C1 segment of cervical spinal cord (tissue), 14 donors: ENCODE results near the gene BRWD1.

Source experiments
- DNase-seq, 14 donors: peaks; one replicate each; lab custom pipeline; 2025; lab: John Stamatoyannopoulos, UW

The BRWD1 gene

GRCh38 chr21:39197448-39198233 is 115.8 kb downstream of the BRWD1 start:
- DNase-seq = no peak

DNA sequence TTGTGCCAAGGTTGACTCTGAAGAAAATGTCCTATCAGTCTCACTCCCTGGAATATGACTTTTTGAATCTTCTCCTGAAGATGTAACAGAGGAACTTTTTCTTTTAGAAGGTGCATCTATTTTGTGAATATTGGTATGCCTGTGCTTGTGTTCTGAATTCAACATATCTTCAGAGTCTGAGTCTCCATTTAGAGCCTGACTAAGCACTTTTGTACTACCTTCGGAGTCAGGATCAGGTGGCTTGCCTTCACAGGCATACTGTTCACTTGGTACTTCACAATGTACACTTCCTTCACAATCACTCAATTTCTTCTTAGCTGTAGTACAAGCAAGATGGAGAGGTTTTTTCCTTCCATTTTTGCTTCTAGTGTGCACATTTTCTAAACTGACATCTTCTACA is 116.6 kb downstream of the BRWD1 start:
- DNase-seq = no peak

DNA sequence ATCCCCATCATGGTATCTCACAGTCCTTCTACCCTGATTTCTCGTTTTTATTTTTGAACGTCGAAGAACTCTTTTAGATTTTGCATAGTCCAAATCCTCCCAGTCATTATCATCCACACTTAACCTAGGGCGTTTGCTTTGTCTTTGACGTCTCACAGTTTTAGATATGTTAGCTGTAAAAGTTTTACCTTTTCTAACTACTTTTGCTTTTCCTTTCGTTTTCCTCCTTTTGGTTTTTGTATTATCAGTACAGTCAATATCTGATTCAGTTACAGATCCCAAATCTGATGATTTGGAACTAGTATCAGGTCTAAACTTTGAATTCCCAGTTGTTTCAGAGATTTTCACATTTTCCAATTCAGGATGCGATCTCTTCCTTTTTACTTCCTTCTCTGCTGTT is 117.1 kb downstream of the BRWD1 start:
- DNase-seq = no peak

- DNase-seq = no peak
These were observed 120.1 kb downstream of the BRWD1 start for GRCh38 chr21:39193380-39193779.

- no peak for DNase-seq
These were observed 123.4 kb downstream of the BRWD1 start for GRCh38 chr21:39189857-39190604.

- DNase-seq = no peak
These were observed 124.8 kb downstream of the BRWD1 start for GRCh38 chr21:39188521-39189139.

DNA sequence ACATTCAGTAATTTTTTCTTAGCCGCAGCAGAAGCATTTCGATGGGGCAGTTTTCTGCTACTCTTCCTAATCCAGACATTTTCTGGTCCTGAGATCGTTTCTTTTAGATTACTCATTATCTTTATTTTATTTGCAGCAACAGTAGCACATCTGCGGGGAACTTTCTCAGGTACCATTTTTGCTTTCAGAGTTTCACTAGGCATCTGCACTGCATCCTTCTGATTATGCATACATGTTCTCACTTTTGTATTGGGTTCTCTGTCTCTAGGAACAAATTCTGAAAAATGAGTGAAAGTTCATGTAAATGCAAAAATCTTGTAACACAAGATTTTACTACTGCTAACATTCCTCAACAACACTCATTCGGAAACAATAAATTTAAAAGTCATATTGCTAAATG is 126.3 kb downstream of the BRWD1 start:
- no peak for DNase-seq

GRCh38 chr21:39186676-39187075 is 126.8 kb downstream of the BRWD1 start:
- DNase-seq = no peak

GRCh38 chr21:39185157-39185556 is 128.3 kb downstream of the BRWD1 start:
- DNase-seq = no peak

DNA sequence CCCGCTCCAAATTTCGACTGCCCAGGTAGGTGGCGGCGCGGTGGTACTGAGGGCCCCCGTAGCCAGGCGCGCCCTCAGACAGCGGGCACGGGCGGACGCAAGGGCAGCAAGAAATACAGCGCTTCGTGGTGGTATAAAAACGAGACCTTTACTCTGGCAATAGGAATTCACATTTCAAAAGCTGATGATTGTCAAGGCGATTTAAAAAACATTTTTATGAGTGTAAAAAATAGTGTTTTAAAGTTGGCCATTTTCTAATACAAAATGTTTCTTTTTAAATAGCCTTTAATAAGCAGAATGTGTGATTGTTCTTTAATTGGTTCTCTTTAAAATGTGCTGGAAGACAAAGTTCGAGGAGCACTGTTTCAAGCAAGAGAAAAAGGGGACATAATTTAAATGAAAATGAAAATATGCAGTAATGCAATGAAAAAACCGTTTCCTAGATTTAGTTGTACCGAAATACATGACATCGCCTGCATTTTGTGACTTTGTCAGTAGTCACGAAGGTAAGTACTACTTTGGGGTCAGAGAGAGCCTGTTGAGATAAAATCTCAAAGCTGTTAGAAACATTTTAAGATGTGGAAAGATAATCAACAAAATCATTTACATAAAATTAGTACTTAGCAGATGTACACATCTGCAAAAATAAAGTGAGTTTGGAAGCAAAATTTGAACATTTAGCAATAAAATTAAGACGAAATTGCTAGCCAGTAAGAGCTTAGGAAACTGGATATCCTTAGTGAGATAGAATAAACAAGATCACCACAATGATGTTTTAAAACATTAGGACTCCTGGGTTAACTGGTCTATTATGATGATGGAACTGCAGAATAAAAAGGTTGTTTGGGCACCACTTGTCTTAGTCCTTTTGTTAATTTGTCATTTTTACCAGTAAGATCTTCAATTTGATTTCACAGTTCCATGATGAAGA is 129.1 kb downstream of the BRWD1 start:
- peak in 1 of 14 donors; percentile 37 for DNase-seq

DNA sequence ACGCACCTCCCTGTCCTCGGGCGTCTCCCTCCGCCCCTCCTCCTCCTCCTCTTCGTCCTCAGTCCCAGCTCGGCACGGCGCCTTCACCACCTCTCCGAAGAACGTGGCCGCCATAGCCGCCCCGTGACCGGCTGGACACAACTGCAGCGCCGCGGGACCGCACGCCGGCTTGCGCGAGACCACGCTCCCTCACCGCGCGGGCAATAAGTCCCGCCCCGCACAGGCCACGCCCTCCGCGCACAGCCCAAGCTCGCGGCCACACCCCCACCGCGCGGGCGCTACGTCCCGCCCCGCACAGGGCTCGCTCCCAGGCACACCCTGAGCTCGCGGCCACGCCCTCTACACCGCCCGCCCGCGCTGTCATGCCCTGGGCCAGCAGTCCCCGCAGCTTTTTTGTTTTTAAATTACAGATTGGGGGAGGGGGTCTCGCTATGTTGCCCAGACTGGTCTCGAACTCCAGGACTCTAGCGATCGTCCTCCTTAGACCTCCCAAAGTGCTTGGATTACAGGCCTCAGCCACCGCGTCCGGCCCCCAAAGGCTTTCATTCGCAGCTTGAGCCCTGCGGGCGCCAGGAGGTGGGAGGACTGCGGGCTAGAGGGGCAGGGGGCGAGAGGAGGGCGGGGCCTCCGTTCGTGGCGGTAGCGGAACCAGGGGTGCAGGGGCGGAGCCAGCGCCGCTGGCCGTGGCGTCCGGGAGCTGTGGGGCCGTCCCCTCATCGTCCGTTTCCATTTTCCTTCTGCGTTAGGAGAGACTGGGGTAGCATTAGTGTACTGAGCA is 130.0 kb downstream of the BRWD1 start, which contains the start of gene PSMG1:
TSS of gene PSMG1 (minus strand) at position 180 of the 778 bp plus-strand sequence. CDS start at position 114, 66 bp downstream.
- peak; percentile 39 to 91 (median 83) for DNase-seq

DNA sequence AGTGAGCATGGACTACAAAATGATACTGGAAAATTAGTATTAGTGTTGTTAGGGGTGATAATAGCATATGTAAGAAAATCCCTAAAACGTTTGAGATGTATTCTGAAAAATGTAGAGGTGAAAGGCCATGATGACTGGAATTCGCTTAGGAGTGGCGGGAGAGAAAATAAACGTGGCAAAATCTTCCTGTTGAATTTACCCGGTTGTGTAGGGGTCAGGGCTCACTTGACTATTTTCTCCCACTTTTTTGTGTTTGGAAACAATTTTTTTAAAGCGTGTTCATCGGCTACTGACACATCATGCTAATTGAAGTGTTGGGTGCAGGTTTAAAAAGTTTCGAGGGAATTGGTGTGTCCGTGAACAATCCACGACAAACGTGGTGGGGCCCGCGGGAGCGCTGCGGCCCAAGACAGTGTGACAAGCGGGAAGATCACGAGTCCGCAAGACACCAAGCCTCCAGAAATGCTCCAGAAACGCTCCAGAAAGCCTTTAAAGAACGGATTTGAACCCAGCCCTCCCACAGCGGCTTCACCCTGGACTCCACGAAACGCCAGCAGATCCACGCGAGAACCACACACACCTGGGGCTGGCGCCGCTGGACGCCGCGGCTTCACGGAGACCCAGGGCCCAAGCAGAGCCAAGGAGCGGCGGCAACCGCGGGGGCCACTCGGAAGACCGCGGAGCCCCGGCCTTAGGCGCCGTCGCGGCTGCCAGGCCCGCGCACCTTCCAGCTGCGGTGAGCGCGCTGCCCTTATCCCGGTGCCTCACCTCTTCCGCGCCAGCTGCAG is 130.8 kb downstream of the BRWD1 start:
- peak in 10 of 14 donors; percentile 29 to 65 (median 36) for DNase-seq

DNA sequence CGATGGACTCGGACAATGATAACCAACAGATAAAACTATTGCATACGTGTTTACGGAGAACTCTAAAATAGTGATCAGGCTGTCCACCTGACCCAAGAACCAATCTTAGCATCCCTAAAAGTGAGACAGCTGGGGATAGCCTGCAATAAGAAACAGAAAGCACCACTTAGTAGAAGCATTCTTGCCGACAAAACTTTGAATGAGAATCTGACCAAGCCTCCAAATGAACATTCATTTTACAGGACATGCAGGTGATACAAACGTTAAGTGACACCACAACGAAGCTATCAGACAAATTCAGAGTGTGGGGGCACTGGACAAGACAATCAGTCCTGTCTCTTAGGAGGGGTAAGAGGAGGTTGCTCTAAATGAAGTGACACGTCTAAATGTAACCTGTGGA is 131.4 kb downstream of the BRWD1 start:
- DNase-seq = no peak

- no peak for DNase-seq
These were observed 132.1 kb downstream of the BRWD1 start for GRCh38 chr21:39181205-39181818.

DNA sequence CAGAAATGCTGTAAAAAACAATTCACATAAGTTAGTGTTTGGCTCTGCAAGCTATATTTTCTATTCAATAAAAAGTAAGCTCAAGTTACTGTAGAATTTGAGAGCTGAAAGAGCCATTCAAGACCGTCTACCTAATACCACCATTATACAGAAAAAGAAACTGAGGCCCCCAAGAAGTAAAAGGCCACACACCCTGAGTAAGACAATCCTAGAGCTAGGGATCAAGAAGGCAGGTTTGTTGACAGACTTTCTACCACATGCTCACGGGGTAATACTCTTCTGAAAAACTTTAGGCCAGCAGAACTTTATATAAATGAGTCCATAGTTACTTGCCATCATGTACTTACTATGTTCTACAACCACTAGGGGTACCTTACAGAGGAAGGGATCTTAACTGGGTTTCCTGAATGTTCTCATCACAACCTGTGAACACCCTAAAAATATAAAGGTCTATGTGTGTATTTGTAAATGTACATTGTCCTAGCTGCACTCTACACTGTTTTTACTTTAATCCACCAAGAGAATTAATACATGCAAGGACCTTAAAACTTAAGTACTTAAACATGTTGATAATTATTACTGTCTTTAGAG is 132.9 kb downstream of the BRWD1 start:
- DNase-seq = no peak

- no peak for DNase-seq
These were observed 135.0 kb downstream of the BRWD1 start for GRCh38 chr21:39178421-39178820.

DNA sequence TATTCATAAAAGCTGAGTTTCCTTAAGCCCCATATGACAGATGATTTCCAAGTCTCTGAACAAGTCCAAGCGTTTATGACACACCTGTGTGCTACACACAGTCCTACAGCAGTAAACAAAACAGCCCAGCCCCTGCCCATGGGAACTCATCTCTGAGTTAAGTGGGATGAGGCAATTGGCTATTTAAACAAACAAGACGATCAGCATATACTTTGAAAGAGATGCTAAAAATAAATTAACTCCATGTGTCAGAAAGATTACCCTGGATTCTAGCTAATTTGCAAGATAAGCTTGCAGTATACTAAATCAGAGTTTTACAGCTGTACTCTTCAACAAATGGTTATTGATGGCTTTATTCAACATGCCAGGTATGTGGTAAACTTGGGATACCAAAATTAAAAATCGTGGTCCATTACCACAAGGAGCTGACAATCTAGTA is 137.1 kb downstream of the BRWD1 start:
- no peak for DNase-seq

DNA sequence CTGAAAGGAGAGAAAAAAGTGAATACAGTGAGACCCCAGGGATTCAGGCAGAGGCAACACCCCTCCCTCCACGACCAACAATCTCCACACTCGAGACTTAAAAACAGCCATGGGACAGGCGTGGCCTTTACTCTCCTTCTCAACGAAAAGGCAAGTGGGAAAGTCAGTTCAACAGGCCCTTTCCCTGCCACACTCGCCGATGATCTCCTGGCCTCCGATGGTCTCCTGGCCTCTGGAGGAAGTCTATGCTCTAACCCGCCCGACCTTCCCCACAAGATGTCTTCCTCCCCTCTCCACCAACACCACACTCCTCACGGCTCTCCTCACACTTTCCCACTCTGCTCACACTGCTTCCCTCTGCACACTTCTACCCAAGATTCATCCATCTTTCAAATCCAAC is 137.8 kb downstream of the BRWD1 start:
- DNase-seq = no peak

DNA sequence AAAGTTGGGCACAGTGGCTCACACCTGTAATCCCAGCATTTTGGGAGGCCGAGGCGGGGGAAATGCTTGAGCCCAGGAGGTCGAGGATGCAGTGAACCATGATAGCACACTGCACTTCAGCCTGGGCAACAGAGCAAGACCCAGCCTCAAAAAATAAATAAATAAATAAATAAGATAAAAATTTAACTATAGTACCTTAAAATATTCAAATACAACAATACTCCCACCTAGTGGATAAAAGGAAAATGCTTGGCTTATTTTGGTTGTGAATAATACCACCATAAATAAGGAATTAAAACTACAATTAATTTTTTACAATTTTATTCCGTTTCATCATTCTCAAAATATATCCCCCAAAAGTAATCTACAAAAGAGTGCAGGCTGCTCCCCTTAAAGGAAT is 138.3 kb downstream of the BRWD1 start:
- no peak for DNase-seq
